Neural progenitor cell (in vitro differentiated cells): ENCODE measurements around the gene NEDD4L. TPM values are rescaled to one million over a fixed set of nuclear protein-coding genes. Genes with fewer than 3 reads are reported as not detected.

ENCODE experiments used
- DNase-seq: peaks from one replicate; pipeline ENCODE4 v3.0.0-alpha.2; 2016; ENCODE audit warnings: low spot score
- H2AFZ ChIP-seq: fragments of 200-600 bp; sonication (generic); replicated peaks from 2 replicates; pipeline ENCODE4 v1.6.1; 2016; ENCODE audit warnings: antibody characterized with exemption
- H3F3A ChIP-seq: fragments of 200-600 bp; sonication (generic); 2 replicates; pipeline ENCODE4 v1.6.1; 2016; ENCODE audit warnings: antibody characterized with exemption, low read depth
- H3K27ac ChIP-seq: fragments of 200-600 bp; sonication (generic); 2 replicates; pipeline ENCODE4 v1.5.1; 2016; ENCODE audit warnings: mild to moderate bottlenecking
- H3K27me3 ChIP-seq: fragments of 200-600 bp; sonication (generic); 2 replicates; pipeline ENCODE4 v1.6.1; 2016; ENCODE audit warnings: mild to moderate bottlenecking, moderate library complexity
- H3K36me3 ChIP-seq: fragments of 200-600 bp; sonication (generic); 2 replicates; pipeline ENCODE4 v1.5.1; 2016
- H3K4me1 ChIP-seq: fragments of 200-600 bp; sonication (generic); 2 replicates; pipeline ENCODE4 v1.6.1; 2016; ENCODE audit warnings: mixed run types
- H3K4me2 ChIP-seq: fragments of 200-600 bp; sonication (generic); 2 replicates; pipeline ENCODE4 v1.6.1; 2016
- H3K4me3 ChIP-seq: fragments of 200-600 bp; sonication (generic); 2 replicates; pipeline ENCODE4 v1.5.1; 2016
- H3K79me2 ChIP-seq: fragments of 200-600 bp; sonication (generic); 2 replicates; pipeline ENCODE4 v1.6.1; 2016; ENCODE audit warnings: low read depth
- H3K9ac ChIP-seq: fragments of 200-600 bp; sonication (generic); 2 replicates; pipeline ENCODE4 v1.6.1; 2016
- H3K9me3 ChIP-seq: fragments of 200-600 bp; sonication (generic); 2 replicates; pipeline ENCODE4 v1.5.1; 2016; ENCODE audit warnings: low read depth
- H4K20me1 ChIP-seq: fragments of 200-600 bp; sonication (generic); 2 replicates; pipeline ENCODE4 v1.6.1; 2016; ENCODE audit warnings: low read depth
- H3K27ac Mint-ChIP-seq: 3 replicates; pipeline ENCODE4 v1.8.0; 2021; ENCODE audit warnings: mixed read lengths
- H3K27me3 Mint-ChIP-seq: 2 replicates; pipeline ENCODE4 v1.8.0; 2022; ENCODE audit warnings: low read depth, mild to moderate bottlenecking, inconsistent platforms, moderate library complexity, mixed read lengths; ENCODE audit not compliant: insufficient read depth
- H3K36me3 Mint-ChIP-seq: 3 replicates; pipeline ENCODE4 v1.8.0; 2021; ENCODE audit warnings: mixed read lengths
- H3K4me1 Mint-ChIP-seq: 3 replicates; pipeline ENCODE4 v1.8.0; 2021; ENCODE audit warnings: mixed read lengths
- H3K4me3 Mint-ChIP-seq: 3 replicates; pipeline ENCODE4 v1.8.0; 2021; ENCODE audit warnings: mild to moderate bottlenecking, moderate library complexity, mixed read lengths
- H3K9me3 Mint-ChIP-seq: 3 replicates; pipeline ENCODE4 v1.8.0; 2020; ENCODE audit warnings: mixed read lengths
- CTCF ChIP-seq: fragments of 200-600 bp; sonication (generic); IDR thresholded peaks from 2 replicates; pipeline ENCODE4 v1.5.1; 2017; ENCODE audit warnings: antibody characterized with exemption, mild to moderate bottlenecking
- EZH2 ChIP-seq: fragments of 200-600 bp; sonication (generic); IDR thresholded peaks from 2 replicates; pipeline ENCODE4 v1.6.1; 2017; ENCODE audit warnings: antibody characterized with exemption, mild to moderate bottlenecking, moderate library complexity
- EZH2phosphoT487 ChIP-seq: fragments of 200-600 bp; sonication (generic); IDR thresholded peaks from 2 replicates; pipeline ENCODE4 v1.6.1; 2017; ENCODE audit warnings: antibody characterized with exemption
- total RNA-seq: library from RNA; depleted of rRNA; stranded (reverse); fragments of >200 nt; gene quantifications from 2 replicates; pipeline ENCODE4 v1.2.3, GENCODE V29; 2015; ENCODE audit warnings: low replicate concordance

Gene NEDD4L
- total RNA-seq, 1 donor from 2014 or later, result 55.5 TPM

- Mint-ChIP-seq H3K27ac (no peak overlapping the region), H3K36me3 (peaks cover 5% of the 10 kb centered on the region), H3K4me3 (no peak overlapping the region), H3K27me3 (peaks cover 4% of the 10 kb centered on the region), H3K9me3 (no peaks in the 10 kb centered on the region), H3K4me1 (peaks cover 47% of the 10 kb centered on the region)
- Histone ChIP-seq H3K9me3 (no peaks in the 10 kb centered on the region), H3F3A (no peaks in the 10 kb centered on the region), H3K4me1 (peaks cover 34% of the 10 kb centered on the region), H3K27ac (no peak overlapping the region), H2AFZ (no peak overlapping the region), H3K36me3 (no peaks in the 10 kb centered on the region), H3K79me2 (peaks cover 8% of the 10 kb centered on the region), H3K27me3 (no peaks in the 10 kb centered on the region), H4K20me1 (peaks cover 22% of the 10 kb centered on the region), H3K4me2 (no peak overlapping the region), H3K9ac (no peak overlapping the region), H3K4me3 (no peak overlapping the region)
- DNase-seq, result no peak
- TF ChIP-seq EZH2, result no peak
- TF ChIP-seq CTCF, result no peak
- no peak for TF ChIP-seq EZH2phosphoT487
Observed at GRCh38 chr18:58230438-58231179, 186.6 kb downstream of the NEDD4L start.

GRCh38 chr18:58231930-58232329 lies 187.9 kb downstream of the NEDD4L start:
- Histone ChIP-seq H3K36me3 (no peaks in the 10 kb centered on the region), H3K27me3 (no peaks in the 10 kb centered on the region), H3F3A (no peaks in the 10 kb centered on the region), H3K4me1 (peaks cover 26% of the 10 kb centered on the region), H3K9ac (no peak overlapping the region), H4K20me1 (peaks cover 22% of the 10 kb centered on the region), H3K4me2 (no peak overlapping the region), H3K27ac (no peak overlapping the region), H3K79me2 (peaks cover 8% of the 10 kb centered on the region), H3K4me3 (no peak overlapping the region), H2AFZ (no peak overlapping the region), H3K9me3 (no peaks in the 10 kb centered on the region)
- peak; percentile 29 for TF ChIP-seq CTCF
- TF ChIP-seq EZH2, result no peak
- TF ChIP-seq EZH2phosphoT487, result no peak
- Mint-ChIP-seq H3K4me1 (peaks cover 36% of the 10 kb centered on the region), H3K9me3 (no peaks in the 10 kb centered on the region), H3K36me3 (peaks cover 5% of the 10 kb centered on the region), H3K27me3 (peaks cover 2% of the 10 kb centered on the region), H3K27ac (no peak overlapping the region), H3K4me3 (no peak overlapping the region)
- no peak for DNase-seq

- Histone ChIP-seq H3K4me2 (no peak overlapping the region), H3K4me1 (peaks cover 19% of the 10 kb centered on the region), H3K9me3 (no peaks in the 10 kb centered on the region), H2AFZ (no peak overlapping the region), H3K79me2 (peaks cover 8% of the 10 kb centered on the region), H3K27me3 (no peaks in the 10 kb centered on the region), H3K27ac (no peak overlapping the region), H3K9ac (no peak overlapping the region), H3K4me3 (no peak overlapping the region), H3F3A (no peaks in the 10 kb centered on the region), H3K36me3 (no peaks in the 10 kb centered on the region), H4K20me1 (peaks cover 19% of the 10 kb centered on the region)
- no peak for TF ChIP-seq EZH2phosphoT487
- TF ChIP-seq CTCF, result no peak
- TF ChIP-seq EZH2, result no peak
- no peak overlapping the region for H3K27ac Mint-ChIP-seq
- H3K27me3 Mint-ChIP-seq, result no peaks in the 10 kb centered on the region
- peaks cover 29% of the 10 kb centered on the region for H3K4me1 Mint-ChIP-seq
- H3K4me3 Mint-ChIP-seq, result no peak overlapping the region
- peaks cover 5% of the 10 kb centered on the region for H3K36me3 Mint-ChIP-seq
- no peak for DNase-seq
- no peaks in the 10 kb centered on the region for H3K9me3 Mint-ChIP-seq
Observed at GRCh38 chr18:58232668-58233067, 188.6 kb downstream of the NEDD4L start.
